Endothelial cell of umbilical vein (primary cell): Measurements from ENCODE around the gene TREM2. TPM values are rescaled to one million over a fixed set of nuclear protein-coding genes. Genes with fewer than 3 reads are reported as not detected.

ENCODE experiments used
- BruUV-seq: library from RNA; stranded (reverse); fragments of 400-500 nt; replicated peaks from 2 replicates; lab custom pipeline; 2021; lab: Mats Ljungman, UMichigan
- CTCF ChIA-PET: fragments of 300-600, 350-600 bp; sonication (Branson Sonifier 250); formaldehyde crosslinking; loops from one replicate; lab custom pipeline; 2021; ENCODE audit warnings: antibody characterized with exemption, inconsistent platforms; lab: Charles Lee
- POLR2A ChIA-PET: fragments of 300-600, 350-600 bp; sonication (Branson Sonifier 250); formaldehyde crosslinking; loops from one replicate; lab custom pipeline; 2021; ENCODE audit warnings: antibody characterized with exemption, inconsistent platforms; lab: Charles Lee
- DNase-seq: peaks from one replicate; pipeline ENCODE4 v3.0.0-alpha.2; 2011; ENCODE audit warnings: low read depth, low spot score
- FAIRE-seq: peaks from 2 replicates; lab custom pipeline; 2011; peaks lifted over from hg19 to GRCh38; lab: Jason Lieb, UNC
- H2AFZ ChIP-seq: 2 replicates; pipeline ENCODE4 v1.6.0; 2012; ENCODE audit warnings: low read depth, low read length, control low read depth, inconsistent platforms
- H3K27ac ChIP-seq: 2 replicates; pipeline ENCODE4 v1.5.1; 2011; ENCODE audit warnings: low read depth, mild to moderate bottlenecking, control low read depth, low read length, moderate library complexity; ENCODE audit not compliant: insufficient read depth
- H3K27me3 ChIP-seq, 2 experiments: 2 replicates each; pipeline versions ENCODE4 v1.6.0 to v1.6.1; 2011; ENCODE audit warnings: low read length in 2 of 2, mixed read lengths in 1 of 2; ENCODE audit not compliant: control insufficient read depth in 2 of 2, insufficient read depth in 2 of 2
- H3K36me3 ChIP-seq, 2 experiments: 2 replicates in 1 of 2; 3 replicates in 1 of 2; pipeline ENCODE4 v1.5.1; 2011; ENCODE audit warnings: low read length in 2 of 2, mild to moderate bottlenecking in 1 of 2, moderate library complexity in 1 of 2; ENCODE audit not compliant: control insufficient read depth in 2 of 2, insufficient read depth in 2 of 2; ENCODE audit errors: extremely low read depth in 1 of 2
- H3K4me1 ChIP-seq: 3 replicates; pipeline ENCODE4 v1.5.1; 2011; ENCODE audit warnings: mild to moderate bottlenecking, low read length; ENCODE audit not compliant: control insufficient read depth, insufficient read depth; ENCODE audit errors: extremely low read depth
- H3K4me2 ChIP-seq: 2 replicates; pipeline ENCODE4 v1.6.1; 2011; ENCODE audit warnings: low read length, control low read depth, mixed read lengths; ENCODE audit not compliant: insufficient read depth
- H3K4me3 ChIP-seq, 3 experiments: fragments of 200-600 bp in 1 of 3; sonication (generic), shearing (Covaris generic) in 1 of 3; replicated peaks in 1 of 3; 2 replicates each; pipeline ENCODE4 v1.5.1; 2011 to 2016; ENCODE audit warnings: control low read depth in 3 of 3, low read length in 3 of 3, mild to moderate bottlenecking in 2 of 3, inconsistent platforms in 1 of 3, low read depth in 1 of 3, moderate library complexity in 1 of 3; ENCODE audit not compliant: insufficient read depth in 1 of 3
- H3K79me2 ChIP-seq: 2 replicates; pipeline ENCODE4 v1.6.0; 2012; ENCODE audit warnings: low read length, inconsistent platforms; ENCODE audit not compliant: control insufficient read depth, insufficient read depth
- H3K9ac ChIP-seq: replicated peaks from 2 replicates; pipeline ENCODE3; 2011; ENCODE audit warnings: low read length, control low read depth; ENCODE audit not compliant: insufficient read depth; ENCODE audit errors: extremely low read depth
- H3K9me1 ChIP-seq: replicated peaks from 3 replicates; pipeline ENCODE4 v1.6.0; 2011; ENCODE audit warnings: mild to moderate bottlenecking, low read length; ENCODE audit not compliant: control insufficient read depth, insufficient read depth; ENCODE audit errors: extremely low read depth
- H3K9me3 ChIP-seq: replicated peaks from 2 replicates; pipeline ENCODE4 v1.5.1; 2012; ENCODE audit warnings: low read length, inconsistent platforms; ENCODE audit not compliant: control insufficient read depth, insufficient read depth
- H4K20me1 ChIP-seq: replicated peaks from 2 replicates; pipeline ENCODE3; 2011; ENCODE audit warnings: mild to moderate bottlenecking, low read length; ENCODE audit not compliant: control insufficient read depth, insufficient read depth; ENCODE audit errors: extremely low read depth
- CTCF ChIP-seq, 2 donors: IDR thresholded peaks; 1 replicate in 1 of 2; 2 replicates in 1 of 2; pipeline ENCODE4 v1.5.1; 2011; ENCODE audit warnings: low read length in 2 of 2, mild to moderate bottlenecking in 2 of 2, moderate library complexity in 2 of 2, control low read depth in 1 of 2, inconsistent platforms in 1 of 2, low read depth in 1 of 2; ENCODE audit not compliant: insufficient read depth in 1 of 2; ENCODE audit errors: extremely low read depth in 1 of 2
- EZH2 ChIP-seq: IDR thresholded peaks from 2 replicates; pipeline ENCODE4 v1.6.1; 2012; ENCODE audit warnings: borderline replicate concordance, low read depth, mild to moderate bottlenecking, moderate library complexity, low read length, inconsistent platforms; ENCODE audit not compliant: severe bottlenecking
- FOS ChIP-seq: IDR thresholded peaks from 2 replicates; pipeline ENCODE4 v1.6.1; 2011; ENCODE audit warnings: mild to moderate bottlenecking, low read length, moderate library complexity, borderline replicate concordance; ENCODE audit not compliant: insufficient read depth
- GATA2 ChIP-seq: IDR thresholded peaks from 2 replicates; pipeline ENCODE4 v1.7.0; 2011; ENCODE audit warnings: low read depth, mild to moderate bottlenecking, moderate library complexity, mixed read lengths, low read length; ENCODE audit not compliant: insufficient read length, insufficient read depth
- JUN ChIP-seq: IDR thresholded peaks from 2 replicates; pipeline ENCODE4 v1.6.1; 2011; ENCODE audit warnings: borderline replicate concordance, low read depth; ENCODE audit not compliant: insufficient read length, insufficient read depth
- MAX ChIP-seq: IDR thresholded peaks from 2 replicates; pipeline ENCODE4 v1.6.1; 2011; ENCODE audit not compliant: insufficient read depth, insufficient read length
- MYC ChIP-seq: IDR thresholded peaks from one replicate; pipeline ENCODE4 v1.6.1; 2011; ENCODE audit warnings: mild to moderate bottlenecking, low read depth, low read length
- POLR2A ChIP-seq: IDR thresholded peaks from 2 replicates; pipeline ENCODE4 v1.6.1; 2012; ENCODE audit warnings: low read depth, mild to moderate bottlenecking, control low read depth, low read length
- POLR2AphosphoS5 ChIP-seq: IDR thresholded peaks from 2 replicates; pipeline ENCODE4 v1.6.1; 2012; ENCODE audit warnings: low read depth, mild to moderate bottlenecking, control low read depth, low read length, moderate library complexity; ENCODE audit not compliant: insufficient read depth
- dilution Hi-C: fragments of 300-500 bp; cut with MboI; formaldehyde crosslinking; loops from one replicate; pipeline ENCODE4 v1.15.0; 2019; ENCODE audit warnings: low sequenced_read_pairs; ENCODE audit not compliant: extremely low pct_ligation_motif_present
- intact Hi-C: fragments of 100-400 bp; cut with micrococcal nuclease; formaldehyde crosslinking; loops from one replicate; pipeline ENCODE4 v1.10.0; 2022
- polyA plus RNA-seq, 4 experiments: library from polyadenylated mRNA; depleted of rRNA in 3 of 4; stranded (reverse) in 3 of 4; unstranded in 1 of 4; fragments of >200 nt; gene quantifications; 2 replicates each; pipeline versions ENCODE4 v1.2.1 to v1.2.3, GENCODE V29; 2011 to 2012; ENCODE audit warnings: missing spikeins in 1 of 4
- total RNA-seq: library from RNA; stranded (reverse); gene quantifications from 2 replicates; pipeline ENCODE4 v1.2.3, GENCODE V29; 2021

The TREM2 gene
- total and polyA plus RNA-seq, 2 donors (not counting 3 experiments of a cell fraction or from before 2014, with no cell fraction given), result not detected

- Histone ChIP-seq H2AFZ (no peak overlapping the region), H3K9me3 (no peaks in the 10 kb centered on the region), H4K20me1 (no peaks in the 10 kb centered on the region), H3K9ac (no peak overlapping the region), H3K4me1 (no peaks in the 10 kb centered on the region), H3K36me3 (no peaks in the 10 kb centered on the region), H3K4me3 (no peak overlapping the region), H3K4me2 (no peak overlapping the region), H3K27ac (no peak overlapping the region), H3K27me3 (no peaks in the 10 kb centered on the region), H3K79me2 (no peaks in the 10 kb centered on the region), H3K9me1 (no peaks in the 10 kb centered on the region)
- CTCF ChIA-PET, result no interaction called here
- DNase-seq (no peak), FAIRE-seq (no peak)
- intact Hi-C loops, result no loop called here
- no TSS peak for BruUV-seq
- POLR2A ChIA-PET, result no interaction called here
- TF ChIP-seq GATA2, result no peak
- no peak for TF ChIP-seq CTCF (IDR thresholded peaks at IDR 0.05; ENCODE audit: extremely low read depth in 1 of 2, insufficient read depth in 1 of 2, low read depth in 1 of 2, low read length in 2 of 2)
- no peak for TF ChIP-seq MAX
- no peak for TF ChIP-seq JUN
- no peak for TF ChIP-seq EZH2
- TF ChIP-seq POLR2A, result no peak
- TF ChIP-seq POLR2AphosphoS5, result no peak
- no peak for TF ChIP-seq FOS
- no peak for TF ChIP-seq MYC
- dilution Hi-C loops, result no loop called here
These were observed 42.9 kb downstream of the TREM2 start for GRCh38 chr6:41120058-41120457.
